ENCODE results near the gene CCDC141. TPM values are rescaled to one million over a fixed set of nuclear protein-coding genes. Genes with fewer than 3 reads are reported as not detected.

Gene CCDC141
- total RNA-seq, 1 donor, result not detected

- Histone ChIP-seq H3K36me3 (ENCODE audit: insufficient read depth, low read length) (no peaks in the 10 kb centered on the region), H3K4me1 (ENCODE audit: insufficient read depth, low read length) (peaks cover 7% of the 10 kb centered on the region), H4K20me1 (ENCODE audit: insufficient read depth, low read length) (no peaks in the 10 kb centered on the region), H2AFZ (ENCODE audit: low read length) (no peak overlapping the region), H3K4me2 (ENCODE audit: insufficient read depth, low read length) (no peak overlapping the region), H3K79me2 (ENCODE audit: insufficient read depth, low read length) (no peaks in the 10 kb centered on the region), H3K27ac (ENCODE audit: low read depth, low read length) (no peak overlapping the region), H3K27me3 (ENCODE audit: insufficient read depth, low read length) (no peaks in the 10 kb centered on the region), H3K9me3 (ENCODE audit: low read depth, low read length) (no peaks in the 10 kb centered on the region), H3K4me3 (ENCODE audit: insufficient read depth, low read length) (no peak overlapping the region)
- TF ChIP-seq CTCF (IDR thresholded peaks at IDR 0.05; ENCODE audit: extremely low read depth, low read depth, low read length), result no peak
- DNase-seq (ENCODE audit: insufficient read length, low spot score, missing footprints), result no peak
Observed at GRCh38 chr2:178877874-178878273, 172.1 kb downstream of the CCDC141 start.

- Histone ChIP-seq H3K4me3 (ENCODE audit: insufficient read depth, low read length) (no peak overlapping the region), H3K27me3 (ENCODE audit: insufficient read depth, low read length) (no peaks in the 10 kb centered on the region), H4K20me1 (ENCODE audit: insufficient read depth, low read length) (no peaks in the 10 kb centered on the region), H3K9me3 (ENCODE audit: low read depth, low read length) (no peaks in the 10 kb centered on the region), H3K79me2 (ENCODE audit: insufficient read depth, low read length) (no peaks in the 10 kb centered on the region), H2AFZ (ENCODE audit: low read length) (no peak overlapping the region), H3K4me2 (ENCODE audit: insufficient read depth, low read length) (no peak overlapping the region), H3K27ac (ENCODE audit: low read depth, low read length) (no peak overlapping the region), H3K36me3 (ENCODE audit: insufficient read depth, low read length) (no peaks in the 10 kb centered on the region), H3K4me1 (ENCODE audit: insufficient read depth, low read length) (peaks cover 6% of the 10 kb centered on the region)
- no peak for TF ChIP-seq CTCF (IDR thresholded peaks at IDR 0.05; ENCODE audit: extremely low read depth, low read depth, low read length)
- no peak for DNase-seq (ENCODE audit: insufficient read length, low spot score, missing footprints)
Observed at GRCh38 chr2:178874529-178875240, 175.3 kb downstream of the CCDC141 start.

- Histone ChIP-seq H4K20me1 (ENCODE audit: insufficient read depth, low read length) (no peaks in the 10 kb centered on the region), H2AFZ (ENCODE audit: low read length) (no peak overlapping the region), H3K9me3 (ENCODE audit: low read depth, low read length) (no peaks in the 10 kb centered on the region), H3K4me1 (ENCODE audit: insufficient read depth, low read length) (peaks cover 6% of the 10 kb centered on the region), H3K36me3 (ENCODE audit: insufficient read depth, low read length) (no peaks in the 10 kb centered on the region), H3K79me2 (ENCODE audit: insufficient read depth, low read length) (no peaks in the 10 kb centered on the region), H3K4me3 (ENCODE audit: insufficient read depth, low read length) (no peak overlapping the region), H3K4me2 (ENCODE audit: insufficient read depth, low read length) (no peak overlapping the region), H3K27ac (ENCODE audit: low read depth, low read length) (no peak overlapping the region), H3K27me3 (ENCODE audit: insufficient read depth, low read length) (no peaks in the 10 kb centered on the region)
- TF ChIP-seq CTCF (IDR thresholded peaks at IDR 0.05; ENCODE audit: extremely low read depth, low read depth, low read length), result no peak
- no peak for DNase-seq (ENCODE audit: insufficient read length, low spot score, missing footprints)
Observed at GRCh38 chr2:178873912-178874311, 176.0 kb downstream of the CCDC141 start.

GRCh38 chr2:178871536-178871935 is 178.4 kb downstream of the CCDC141 start:
- Histone ChIP-seq H2AFZ (ENCODE audit: low read length) (no peak overlapping the region), H3K4me3 (ENCODE audit: insufficient read depth, low read length) (no peak overlapping the region), H3K79me2 (ENCODE audit: insufficient read depth, low read length) (no peaks in the 10 kb centered on the region), H3K27me3 (ENCODE audit: insufficient read depth, low read length) (no peaks in the 10 kb centered on the region), H4K20me1 (ENCODE audit: insufficient read depth, low read length) (no peaks in the 10 kb centered on the region), H3K4me2 (ENCODE audit: insufficient read depth, low read length) (no peak overlapping the region), H3K9me3 (ENCODE audit: low read depth, low read length) (no peaks in the 10 kb centered on the region), H3K27ac (ENCODE audit: low read depth, low read length) (no peak overlapping the region), H3K4me1 (ENCODE audit: insufficient read depth, low read length) (peaks cover 6% of the 10 kb centered on the region), H3K36me3 (ENCODE audit: insufficient read depth, low read length) (no peaks in the 10 kb centered on the region)
- no peak for DNase-seq (ENCODE audit: insufficient read length, low spot score, missing footprints)
- no peak for TF ChIP-seq CTCF (IDR thresholded peaks at IDR 0.05; ENCODE audit: extremely low read depth, low read depth, low read length)
